ENCODE measurements around the gene RRAGD.
A peak's percentile ranks its signal among the peaks of the same experiment; 100 is the strongest.

Gene RRAGD

GRCh38 chr6:89414215-89414614 is 2.1 kb upstream of the RRAGD start:
- no peak for DNase-seq (ENCODE audit: low read depth)
- no peak overlapping the region for H3K4me3 ChIP-seq (ENCODE audit: low read depth, low read length)
- TF ChIP-seq CTCF (IDR thresholded peaks at IDR 0.05; ENCODE audit: control insufficient read depth, extremely low read depth, insufficient read depth), result no peak

- TF ChIP-seq CTCF (IDR thresholded peaks at IDR 0.05; ENCODE audit: control insufficient read depth, extremely low read depth, insufficient read depth), result no peak
- peak overlapping the region; percentile 55 for H3K4me3 ChIP-seq (ENCODE audit: low read depth, low read length)
- no peak for DNase-seq (ENCODE audit: low read depth)
Observed at GRCh38 chr6:89413006-89413400, 930 bp upstream of the RRAGD start.

- TF ChIP-seq CTCF (IDR thresholded peaks at IDR 0.05; ENCODE audit: control insufficient read depth, extremely low read depth, insufficient read depth), result no peak
- no peak for DNase-seq (ENCODE audit: low read depth)
- H3K4me3 ChIP-seq (ENCODE audit: low read depth, low read length), result peak overlapping the region; percentile 55
Observed at GRCh38 chr6:89411145-89412070, 665 bp downstream of the RRAGD start.

GRCh38 chr6:89410788-89411144 is 1.3 kb downstream of the RRAGD start:
- no peak for DNase-seq (ENCODE audit: low read depth)
- peak overlapping the region; percentile 55 for H3K4me3 ChIP-seq (ENCODE audit: low read depth, low read length)
- TF ChIP-seq CTCF (IDR thresholded peaks at IDR 0.05; ENCODE audit: control insufficient read depth, extremely low read depth, insufficient read depth), result no peak

GRCh38 chr6:89410231-89410761 is 1.8 kb downstream of the RRAGD start:
- no peak for TF ChIP-seq CTCF (IDR thresholded peaks at IDR 0.05; ENCODE audit: control insufficient read depth, extremely low read depth, insufficient read depth)
- no peak overlapping the region for H3K4me3 ChIP-seq (ENCODE audit: low read depth, low read length)
- no peak for DNase-seq (ENCODE audit: low read depth)

- no peak for DNase-seq (ENCODE audit: low read depth)
- no peak overlapping the region for H3K4me3 ChIP-seq (ENCODE audit: low read depth, low read length)
- no peak for TF ChIP-seq CTCF (IDR thresholded peaks at IDR 0.05; ENCODE audit: control insufficient read depth, extremely low read depth, insufficient read depth)
Observed at GRCh38 chr6:89409461-89410035, 2.5 kb downstream of the RRAGD start.
